HFFc6 (cell line): ENCODE data around the gene PTGES3L. TPM values are rescaled to one million over a fixed set of nuclear protein-coding genes. Genes with fewer than 3 reads are reported as not detected.

Source experiments
- DNase-seq: peaks from one replicate; pipeline ENCODE4 v3.0.0-alpha.2; 2018
- H3K27ac Mint-ChIP-seq: 2 replicates; pipeline ENCODE4 v1.8.0; 2020; ENCODE audit warnings: mild to moderate bottlenecking, mixed read lengths
- H3K27me3 Mint-ChIP-seq: 2 replicates; pipeline ENCODE4 v1.8.0; 2021; ENCODE audit warnings: mild to moderate bottlenecking, moderate library complexity, mixed read lengths; ENCODE audit not compliant: insufficient read depth
- H3K36me3 Mint-ChIP-seq: 2 replicates; pipeline ENCODE4 v1.8.0; 2021; ENCODE audit warnings: low read depth, mixed read lengths
- H3K4me1 Mint-ChIP-seq: 2 replicates; pipeline ENCODE4 v1.8.0; 2020; ENCODE audit warnings: low read depth, mixed read lengths
- H3K4me3 Mint-ChIP-seq: 2 replicates; pipeline ENCODE4 v1.8.0; 2020; ENCODE audit warnings: mild to moderate bottlenecking, moderate library complexity, mixed read lengths
- H3K9me3 Mint-ChIP-seq: 2 replicates; pipeline ENCODE4 v1.8.0; 2020; ENCODE audit warnings: mild to moderate bottlenecking, mixed read lengths
- total RNA-seq, 6 experiments: library from RNA; stranded (reverse); fragmentation: NEBNext Ultra II Directional; extraction: Animal tissue kit (Norgen Biotek cat#: 25700); gene quantifications; 2 replicates in 1 of 6; 3 replicates in 5 of 6; pipeline ENCODE4 v1.2.3, GENCODE V29; 2021
- TF ChIP-seq, protein P1 (sequence below): fragments of 200-600 bp; sonication (generic); IDR thresholded peaks from 2 replicates; pipeline ENCODE4 v1.5.0; 2021; ENCODE audit warnings: antibody characterized with exemption, mild to moderate bottlenecking

The PTGES3L gene
- total RNA-seq, 6 experiments from 2014 or later, result 0.87 to 1.3 (median 1.1) TPM

DNA sequence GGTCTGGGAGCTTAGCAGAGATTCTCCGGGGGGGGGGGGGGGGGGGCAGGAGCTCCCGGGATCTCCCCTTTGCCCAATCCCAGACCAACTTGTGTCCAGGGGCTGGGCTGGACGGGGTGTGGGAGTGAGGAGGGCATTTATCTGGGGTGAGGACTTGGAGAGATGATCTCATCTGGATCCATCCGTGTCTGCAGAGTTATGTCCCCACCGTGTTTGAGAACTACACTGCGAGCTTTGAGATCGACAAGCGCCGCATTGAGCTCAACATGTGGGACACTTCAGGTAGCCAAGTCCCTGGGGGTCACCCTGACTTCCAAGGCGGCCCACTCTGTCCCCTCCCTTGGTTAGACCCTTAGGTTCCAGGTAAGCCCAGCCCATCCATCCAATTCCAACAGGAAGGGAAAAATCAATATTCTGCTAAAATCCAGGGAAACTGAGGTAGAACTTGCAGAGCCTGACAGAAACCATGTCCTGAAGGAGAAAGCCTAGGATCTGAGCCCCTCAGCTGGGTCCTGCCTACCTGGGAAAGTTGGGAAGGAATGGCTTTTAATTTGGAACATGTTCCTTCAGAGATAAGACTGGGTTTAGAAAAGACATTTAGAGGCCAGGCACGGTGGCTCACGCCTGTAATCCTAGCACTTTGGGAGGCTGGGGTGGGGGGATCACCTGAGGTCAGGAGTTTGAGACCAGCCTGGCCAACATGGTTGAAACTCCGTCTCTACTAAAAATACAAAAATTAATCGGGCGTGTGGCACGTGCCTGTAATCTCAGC is 46.1 kb upstream of the PTGES3L start:
- peak overlapping the region; percentile 79; the same call in 1 of the 2 replicates for H3K4me3 Mint-ChIP-seq
- no peak overlapping the region for H3K27ac Mint-ChIP-seq
- DNase-seq, result no peak

DNA sequence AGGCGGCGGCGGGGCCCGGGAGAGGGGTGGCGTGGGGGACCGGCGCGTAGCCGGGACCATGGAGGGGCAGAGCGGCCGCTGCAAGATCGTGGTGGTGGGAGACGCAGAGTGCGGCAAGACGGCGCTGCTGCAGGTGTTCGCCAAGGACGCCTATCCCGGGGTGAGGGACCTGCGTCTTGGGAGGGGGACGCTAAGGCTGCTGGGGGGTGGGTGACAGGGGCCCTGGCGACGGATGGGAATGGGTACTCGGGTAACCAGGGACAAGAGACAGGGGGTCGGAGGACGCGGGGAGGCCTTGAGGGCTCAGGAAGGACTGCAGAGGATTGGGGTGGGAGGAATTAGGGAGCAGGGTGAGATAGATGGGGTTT is 45.4 kb upstream of the PTGES3L start:
- H3K4me1 Mint-ChIP-seq, result peaks cover 12% of the 10 kb centered on the region
- TF ChIP-seq, protein P1, sequence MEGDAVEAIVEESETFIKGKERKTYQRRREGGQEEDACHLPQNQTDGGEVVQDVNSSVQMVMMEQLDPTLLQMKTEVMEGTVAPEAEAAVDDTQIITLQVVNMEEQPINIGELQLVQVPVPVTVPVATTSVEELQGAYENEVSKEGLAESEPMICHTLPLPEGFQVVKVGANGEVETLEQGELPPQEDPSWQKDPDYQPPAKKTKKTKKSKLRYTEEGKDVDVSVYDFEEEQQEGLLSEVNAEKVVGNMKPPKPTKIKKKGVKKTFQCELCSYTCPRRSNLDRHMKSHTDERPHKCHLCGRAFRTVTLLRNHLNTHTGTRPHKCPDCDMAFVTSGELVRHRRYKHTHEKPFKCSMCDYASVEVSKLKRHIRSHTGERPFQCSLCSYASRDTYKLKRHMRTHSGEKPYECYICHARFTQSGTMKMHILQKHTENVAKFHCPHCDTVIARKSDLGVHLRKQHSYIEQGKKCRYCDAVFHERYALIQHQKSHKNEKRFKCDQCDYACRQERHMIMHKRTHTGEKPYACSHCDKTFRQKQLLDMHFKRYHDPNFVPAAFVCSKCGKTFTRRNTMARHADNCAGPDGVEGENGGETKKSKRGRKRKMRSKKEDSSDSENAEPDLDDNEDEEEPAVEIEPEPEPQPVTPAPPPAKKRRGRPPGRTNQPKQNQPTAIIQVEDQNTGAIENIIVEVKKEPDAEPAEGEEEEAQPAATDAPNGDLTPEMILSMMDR, result no peak

More for the DNA sequence above, 46.1 kb upstream of the PTGES3L start:
- Mint-ChIP-seq H3K36me3 (no peaks in the 10 kb centered on the region), H3K9me3 (no peaks in the 10 kb centered on the region), H3K27me3 (peaks cover 7% of the 10 kb centered on the region), H3K4me1 (peaks cover 10% of the 10 kb centered on the region)
- TF ChIP-seq, protein P1, result no peak

DNA sequence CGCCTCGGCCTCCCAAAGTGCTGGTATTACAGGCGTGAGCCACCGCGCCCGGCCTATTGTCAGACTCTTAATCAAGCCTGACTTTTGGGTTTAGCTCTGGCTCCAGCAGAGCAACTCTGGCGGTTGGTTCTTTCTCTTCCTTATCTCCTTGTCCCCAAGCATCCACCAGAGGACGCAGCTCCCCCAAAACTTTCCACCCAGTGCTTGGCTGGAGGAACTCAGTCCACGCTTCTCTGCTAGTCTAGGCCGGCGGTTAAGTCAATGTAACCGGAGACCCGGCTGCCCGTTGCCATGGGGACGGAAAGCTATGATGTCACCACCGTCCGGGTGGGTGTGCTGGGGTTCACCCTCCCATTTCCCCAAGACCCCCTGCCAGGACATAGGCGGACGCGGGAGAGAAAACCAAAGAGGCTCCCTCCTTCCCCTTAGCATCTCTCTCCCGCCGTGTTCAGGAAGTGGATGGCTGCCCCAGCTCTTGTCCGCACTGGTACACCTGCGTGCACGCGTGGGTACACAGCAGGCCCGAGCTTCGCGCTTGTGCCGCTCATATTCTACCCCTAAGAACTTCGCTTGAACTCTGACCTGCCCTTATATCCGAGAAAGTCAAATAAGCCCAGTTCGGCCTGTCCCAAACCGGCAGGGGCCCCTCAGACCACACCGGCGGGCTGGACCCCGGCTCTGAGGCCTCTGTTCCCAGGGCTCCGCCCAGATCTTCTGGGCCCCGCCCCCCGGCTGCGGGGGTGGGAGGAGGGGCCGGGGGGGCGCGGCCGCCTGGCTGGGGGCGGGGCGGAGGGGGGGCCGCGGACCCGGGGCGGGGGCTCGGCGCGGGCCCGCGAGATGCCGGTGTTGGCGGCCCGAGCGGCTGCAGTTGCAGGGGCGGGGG is 44.8 kb upstream of the PTGES3L start, which contains the start of gene RND2:
Gene RND2, plus strand, starts transcription at position 825 of the 883 bp plus-strand sequence. CDS start 117 bp downstream, outside the sequence.
- peak within 1 kb of the TSS; percentile 92 for H3K27ac Mint-ChIP-seq
- peaks cover 7% of the 10 kb centered on the region for H3K27me3 Mint-ChIP-seq
- TF ChIP-seq, protein P1, result peak; percentile 85
- H3K9me3 Mint-ChIP-seq, result no peaks in the 10 kb centered on the region
- DNase-seq, result peak; percentile 95
- H3K36me3 Mint-ChIP-seq, result no peaks in the 10 kb centered on the region
- H3K4me1 Mint-ChIP-seq, result peaks cover 19% of the 10 kb centered on the region
- peak within 1 kb of the TSS; percentile 92 for H3K4me3 Mint-ChIP-seq

More for the DNA sequence above, 45.4 kb upstream of the PTGES3L start:
- Mint-ChIP-seq H3K4me3 (peak overlapping the region; percentile 79), H3K27ac (no peak overlapping the region), H3K27me3 (peaks cover 7% of the 10 kb centered on the region), H3K9me3 (no peaks in the 10 kb centered on the region), H3K36me3 (no peaks in the 10 kb centered on the region)
- DNase-seq, result no peak

DNA sequence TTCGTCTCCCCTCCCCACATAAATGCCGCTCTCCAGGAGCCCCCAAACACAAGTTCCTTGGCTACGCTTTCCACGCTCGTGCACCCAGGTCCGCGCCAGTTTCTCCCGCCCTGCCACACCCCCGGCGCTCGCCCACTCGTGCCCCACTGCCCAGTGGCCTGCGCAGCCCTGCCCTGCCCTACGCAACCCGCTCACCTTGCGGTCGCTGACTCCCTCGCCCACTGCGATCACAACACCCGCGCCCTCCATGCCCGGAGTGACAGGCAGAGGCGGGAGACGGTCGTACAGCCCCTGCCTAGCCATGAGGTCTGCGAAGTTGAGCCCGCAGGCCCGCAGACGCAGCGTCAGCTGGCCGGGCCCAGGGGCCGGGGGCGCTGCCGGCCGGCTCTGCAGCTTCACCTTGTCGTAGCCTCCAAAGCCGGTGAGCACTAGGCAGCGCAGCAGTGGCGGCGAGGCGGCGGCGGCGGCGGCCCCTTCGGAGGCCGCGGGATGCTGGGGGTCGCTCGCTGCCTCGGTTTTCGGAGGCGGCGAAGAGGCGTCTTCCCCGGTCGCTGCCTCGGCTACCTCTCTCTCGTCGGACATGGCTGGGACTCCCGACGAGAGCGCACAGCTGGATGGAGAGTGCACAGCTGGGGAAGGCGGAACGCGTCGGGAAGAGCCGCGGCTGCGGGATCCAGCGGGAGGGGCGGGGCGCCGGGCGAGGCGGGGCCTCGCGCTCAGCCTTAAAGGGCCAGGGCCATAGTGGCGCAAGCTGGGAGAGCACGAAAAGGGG is 42.0 kb upstream of the PTGES3L start, which contains the start of gene VAT1:
Gene VAT1, minus strand, starts transcription at position 645 of the 772 bp plus-strand sequence. Its CDS starts 63 bp downstream, at position 582.
- Mint-ChIP-seq H3K27me3 (peaks cover 4% of the 10 kb centered on the region), H3K4me1 (peaks cover 32% of the 10 kb centered on the region), H3K27ac (peak within 1 kb of the TSS; percentile 84), H3K4me3 (peak within 1 kb of the TSS; percentile 90), H3K36me3 (0 out of 2 replicates have a peak, but pooled peaks cover 5% of the 10 kb centered on the region), H3K9me3 (no peaks in the 10 kb centered on the region)
- DNase-seq, result peak; percentile 50
- TF ChIP-seq, protein P1, result peak; percentile 12; the same call in 1 of the 2 replicates
